Osteoblast (primary cell): ENCODE measurements around the gene CIT. TPM values are rescaled to one million over a fixed set of nuclear protein-coding genes. Genes with fewer than 3 reads are reported as not detected.

ENCODE experiments used
- DNase-seq: peaks from one replicate; pipeline ENCODE4 v3.0.0; 2011; ENCODE audit warnings: low spot score, mixed read lengths; ENCODE audit not compliant: insufficient read length; ENCODE audit errors: missing footprints
- H2AFZ ChIP-seq: 2 replicates; pipeline ENCODE4 v1.6.0; 2011; ENCODE audit warnings: mild to moderate bottlenecking, low read length
- H3K27ac ChIP-seq: 2 replicates; pipeline ENCODE4 v1.5.1; 2011; ENCODE audit warnings: mild to moderate bottlenecking, low read depth, low read length, moderate library complexity
- H3K27me3 ChIP-seq: 2 replicates; pipeline ENCODE4 v1.6.0; 2012; ENCODE audit warnings: mild to moderate bottlenecking, control low read depth, inconsistent platforms, low read length, moderate library complexity; ENCODE audit not compliant: insufficient read depth
- H3K36me3 ChIP-seq: 2 replicates; pipeline ENCODE4 v1.5.1; 2011; ENCODE audit warnings: mild to moderate bottlenecking, low read length, control low read depth, moderate library complexity; ENCODE audit not compliant: insufficient read depth
- H3K4me1 ChIP-seq: 2 replicates; pipeline ENCODE4 v1.5.1; 2011; ENCODE audit warnings: mild to moderate bottlenecking, low read length, control low read depth, moderate library complexity; ENCODE audit not compliant: insufficient read depth
- H3K4me2 ChIP-seq: 2 replicates; pipeline ENCODE4 v1.6.0; 2011; ENCODE audit warnings: mild to moderate bottlenecking, low read length; ENCODE audit not compliant: insufficient read depth
- H3K4me3 ChIP-seq: fragments of 200-600 bp; sonication (generic); 3 replicates; pipeline ENCODE4 v1.5.1; 2012; ENCODE audit warnings: mild to moderate bottlenecking, low read length, inconsistent platforms; ENCODE audit not compliant: insufficient read depth
- H3K79me2 ChIP-seq: 2 replicates; pipeline ENCODE4 v1.6.0; 2012; ENCODE audit warnings: mild to moderate bottlenecking, low read length, control low read depth, inconsistent platforms; ENCODE audit not compliant: insufficient read depth
- H3K9me3 ChIP-seq: 2 replicates; pipeline ENCODE4 v1.5.1; 2011; ENCODE audit warnings: low read depth, low read length, control low read depth
- H4K20me1 ChIP-seq: 2 replicates; pipeline ENCODE4 v1.6.0; 2012; ENCODE audit warnings: mild to moderate bottlenecking, low read length, control low read depth; ENCODE audit not compliant: insufficient read depth
- CTCF ChIP-seq: IDR thresholded peaks from 2 replicates; pipeline ENCODE4 v1.5.1; 2011; ENCODE audit warnings: mild to moderate bottlenecking, low read depth, low read length, moderate library complexity; ENCODE audit errors: extremely low read depth
- total RNA-seq: library from RNA; depleted of rRNA; stranded (reverse); fragments of >200 nt; gene quantifications from 2 replicates; pipeline ENCODE4 v1.2.3, GENCODE V29; 2012

The CIT gene
- total RNA-seq, 1 donor, result 10.1 TPM

GRCh38 chr12:119704065-119704747 is 172.9 kb downstream of the CIT start:
- H4K20me1 ChIP-seq, result no peaks in the 10 kb centered on the region
- H3K4me2 ChIP-seq, result peak overlapping the region; percentile 44
- H2AFZ ChIP-seq, result peak overlapping the region; percentile 88
- no peaks in the 10 kb centered on the region for H3K79me2 ChIP-seq
- peak; percentile 64 for DNase-seq
- peaks cover 8% of the 10 kb centered on the region for H3K4me1 ChIP-seq
- TF ChIP-seq CTCF, result no peak
- peaks cover 13% of the 10 kb centered on the region for H3K36me3 ChIP-seq
- H3K27ac ChIP-seq, result peak overlapping the region; percentile 69
- no peaks in the 10 kb centered on the region for H3K9me3 ChIP-seq
- no peaks in the 10 kb centered on the region for H3K27me3 ChIP-seq
- H3K4me3 ChIP-seq, result no peak overlapping the region

- no peaks in the 10 kb centered on the region for H3K79me2 ChIP-seq
- peak overlapping the region; percentile 28 for H3K27ac ChIP-seq
- peaks cover 18% of the 10 kb centered on the region for H3K36me3 ChIP-seq
- H3K4me3 ChIP-seq, result no peak overlapping the region
- H3K4me2 ChIP-seq, result no peak overlapping the region
- H4K20me1 ChIP-seq, result no peaks in the 10 kb centered on the region
- no peaks in the 10 kb centered on the region for H3K27me3 ChIP-seq
- no peak for TF ChIP-seq CTCF
- H2AFZ ChIP-seq, result no peak overlapping the region
- peaks cover 8% of the 10 kb centered on the region for H3K4me1 ChIP-seq
- H3K9me3 ChIP-seq, result no peaks in the 10 kb centered on the region
- no peak for DNase-seq
These were observed 177.0 kb downstream of the CIT start for GRCh38 chr12:119700078-119700477.

GRCh38 chr12:119699199-119699760 is 177.8 kb downstream of the CIT start:
- Histone ChIP-seq H3K27me3 (no peaks in the 10 kb centered on the region), H3K4me2 (no peak overlapping the region), H3K4me3 (no peak overlapping the region), H3K36me3 (peaks cover 18% of the 10 kb centered on the region), H3K9me3 (no peaks in the 10 kb centered on the region), H2AFZ (peak overlapping the region; percentile 61), H4K20me1 (no peaks in the 10 kb centered on the region), H3K79me2 (no peaks in the 10 kb centered on the region), H3K4me1 (peaks cover 3% of the 10 kb centered on the region), H3K27ac (peak overlapping the region; percentile 28)
- TF ChIP-seq CTCF, result no peak
- peak; percentile 67 for DNase-seq

GRCh38 chr12:119696943-119697342 is 180.2 kb downstream of the CIT start:
- no peak overlapping the region for H3K4me2 ChIP-seq
- no peak overlapping the region for H3K4me3 ChIP-seq
- no peaks in the 10 kb centered on the region for H3K9me3 ChIP-seq
- DNase-seq, result peak; percentile 36
- H3K36me3 ChIP-seq, result peaks cover 14% of the 10 kb centered on the region
- H3K27ac ChIP-seq, result no peak overlapping the region
- peaks cover 6% of the 10 kb centered on the region for H4K20me1 ChIP-seq
- no peak for TF ChIP-seq CTCF
- H3K79me2 ChIP-seq, result no peaks in the 10 kb centered on the region
- H2AFZ ChIP-seq, result no peak overlapping the region
- peaks cover 23% of the 10 kb centered on the region for H3K4me1 ChIP-seq
- H3K27me3 ChIP-seq, result no peaks in the 10 kb centered on the region
